GM23338 (cell line): ENCODE measurements around the gene ZNF787. TPM values are rescaled to one million over a fixed set of nuclear protein-coding genes. Genes with fewer than 3 reads are reported as not detected.

Experiments used
- ATAC-seq: fragments of 200-7000 bp; cut with Tn5 transposase; 3 replicates; pipeline ENCODE4 v1.9.1; 2020
- DNase-seq: peaks from one replicate; pipeline ENCODE4 v3.0.0-alpha.2; 2015; ENCODE audit warnings: low spot score
- H2AFZ ChIP-seq: fragments of 200-600 bp; sonication (generic); 2 replicates; pipeline ENCODE4 v1.8.0; 2016; ENCODE audit warnings: antibody characterized with exemption, mild to moderate bottlenecking, moderate library complexity
- H3F3A ChIP-seq: fragments of 200-600 bp; sonication (generic); replicated peaks from 2 replicates; pipeline ENCODE4 v1.8.0; 2017; ENCODE audit warnings: antibody characterized with exemption, mixed run types, low read depth
- H3K27ac ChIP-seq: fragments of 200-600 bp; sonication (generic); 2 replicates; pipeline ENCODE4 v1.6.1; 2016; ENCODE audit warnings: low read depth
- H3K27me3 ChIP-seq: fragments of 200-600 bp; sonication (generic); 2 replicates; pipeline ENCODE4 v1.8.0; 2016; ENCODE audit warnings: mild to moderate bottlenecking, mixed run types, moderate library complexity; ENCODE audit not compliant: insufficient read depth
- H3K36me3 ChIP-seq: fragments of 200-600 bp; sonication (generic); 2 replicates; pipeline ENCODE4 v1.8.0; 2016; ENCODE audit warnings: mild to moderate bottlenecking; ENCODE audit not compliant: insufficient read depth
- H3K4me1 ChIP-seq: fragments of 200-600 bp; sonication (generic); 2 replicates; pipeline ENCODE4 v1.8.0; 2016; ENCODE audit warnings: mild to moderate bottlenecking, moderate library complexity; ENCODE audit not compliant: insufficient read depth
- H3K4me2 ChIP-seq: fragments of 200-600 bp; sonication (generic); 2 replicates; pipeline ENCODE4 v1.7.1; 2017; ENCODE audit warnings: mixed run types
- H3K4me3 ChIP-seq: fragments of 200-600 bp; sonication (generic); 2 replicates; pipeline ENCODE4 v1.6.1; 2016; ENCODE audit warnings: mixed run types
- H3K79me2 ChIP-seq: fragments of 200-600 bp; sonication (generic); replicated peaks from 2 replicates; pipeline ENCODE4 v1.8.0; 2017; ENCODE audit warnings: mild to moderate bottlenecking; ENCODE audit not compliant: insufficient read depth
- H3K9me2 ChIP-seq: fragments of 200-600 bp; sonication (generic); 2 replicates; pipeline ENCODE4 v1.8.0; 2017; ENCODE audit not compliant: insufficient read depth
- H4K20me1 ChIP-seq: fragments of 200-600 bp; sonication (generic); replicated peaks from 2 replicates; pipeline ENCODE4 v1.8.0; 2017; ENCODE audit warnings: mild to moderate bottlenecking; ENCODE audit not compliant: insufficient read depth
- H3K27ac Mint-ChIP-seq: 2 replicates; pipeline ENCODE4 v1.8.0; 2020; ENCODE audit warnings: inconsistent platforms, mild to moderate bottlenecking, moderate library complexity, mixed read lengths
- H3K27me3 Mint-ChIP-seq: 3 replicates; pipeline ENCODE4 v1.8.0; 2022; ENCODE audit warnings: low read depth, mild to moderate bottlenecking, moderate library complexity, mixed read lengths, inconsistent platforms; ENCODE audit not compliant: insufficient read depth, poor library complexity
- H3K36me3 Mint-ChIP-seq: 3 replicates; pipeline ENCODE4 v1.8.0; 2021; ENCODE audit warnings: low read depth, mild to moderate bottlenecking, inconsistent platforms, moderate library complexity, mixed read lengths
- H3K4me1 Mint-ChIP-seq: 3 replicates; pipeline ENCODE4 v1.8.0; 2020; ENCODE audit warnings: mild to moderate bottlenecking, inconsistent platforms, mixed read lengths
- H3K4me3 Mint-ChIP-seq: 3 replicates; pipeline ENCODE4 v1.8.0; 2021; ENCODE audit warnings: moderate library complexity, mild to moderate bottlenecking, inconsistent platforms, mixed read lengths
- H3K9me3 Mint-ChIP-seq: 3 replicates; pipeline ENCODE4 v1.8.0; 2020; ENCODE audit warnings: moderate library complexity, mild to moderate bottlenecking, inconsistent platforms, mixed read lengths
- CREB1 ChIP-seq: fragments of 250-450 bp; sonication (Bioruptor Pico); IDR thresholded peaks from 2 replicates; pipeline ENCODE4 v1.5.0; 2020; ENCODE audit warnings: low read depth, mild to moderate bottlenecking, moderate library complexity
- EZH2 ChIP-seq: fragments of 200-600 bp; sonication (generic); IDR thresholded peaks from one replicate; pipeline ENCODE4 v1.8.0; 2017; ENCODE audit warnings: antibody characterized with exemption, mild to moderate bottlenecking, low read depth; ENCODE audit not compliant: unreplicated experiment
- EZH2phosphoT487 ChIP-seq: fragments of 200-600 bp; sonication (generic); IDR thresholded peaks from one replicate; pipeline ENCODE4 v1.8.1; 2018; ENCODE audit warnings: antibody characterized with exemption; ENCODE audit not compliant: unreplicated experiment
- JUNB ChIP-seq: IDR thresholded peaks from one replicate; pipeline ENCODE4 v1.6.1; 2016; ENCODE audit warnings: antibody characterized with exemption; ENCODE audit not compliant: unreplicated experiment
- NANOG ChIP-seq: IDR thresholded peaks from 2 replicates; pipeline ENCODE4 v1.6.1; 2016; ENCODE audit warnings: antibody characterized with exemption, borderline replicate concordance
- POLR2AphosphoS5 ChIP-seq: IDR thresholded peaks from 2 replicates; pipeline ENCODE4 v1.6.1; 2016; ENCODE audit warnings: antibody characterized with exemption, low read depth
- STAT1 ChIP-seq: IDR thresholded peaks from one replicate; pipeline ENCODE4 v1.6.1; 2016; ENCODE audit warnings: antibody characterized with exemption; ENCODE audit not compliant: unreplicated experiment
- ZNF114 ChIP-seq: fragments of 250-450 bp; sonication (Bioruptor Pico); IDR thresholded peaks from 2 replicates; pipeline ENCODE4 v1.5.0; 2020; ENCODE audit warnings: mild to moderate bottlenecking, moderate library complexity
- ZNF331 ChIP-seq: fragments of 250-450 bp; sonication (Bioruptor Pico); IDR thresholded peaks from 2 replicates; pipeline ENCODE4 v1.5.0; 2020; ENCODE audit warnings: low read depth, mild to moderate bottlenecking, moderate library complexity
- polyA plus RNA-seq: library from polyadenylated mRNA; unstranded; fragments of >200 nt; fragmentation: Nextera tagmentation; extraction: Ambion mirVana; gene quantifications from 2 replicates; pipeline ENCODE4 v1.2.1, GENCODE V29; 2016
- total RNA-seq: library from RNA; depleted of rRNA; stranded (reverse); fragments of >200 nt; shearing (Covaris generic); gene quantifications from 2 replicates; pipeline ENCODE4 v1.2.3, GENCODE V29; 2014
- TF ChIP-seq, protein P1 (sequence below): IDR thresholded peaks from 2 replicates; pipeline ENCODE4 v1.6.1; 2016; ENCODE audit warnings: antibody characterized with exemption
- TF ChIP-seq, protein P2 (sequence below): IDR thresholded peaks from one replicate; pipeline ENCODE4 v1.6.1; 2018; ENCODE audit warnings: antibody characterized with exemption; ENCODE audit not compliant: unreplicated experiment
- TF ChIP-seq, protein P3 (sequence below): fragments of 250-450 bp; sonication (Bioruptor Pico); IDR thresholded peaks from 2 replicates; pipeline ENCODE4 v1.5.0; 2020; ENCODE audit warnings: mild to moderate bottlenecking, moderate library complexity
- TF ChIP-seq, protein P4 (sequence below), 2 experiments: fragments of 200-600 bp in 1 of 2; sonication (generic) in 1 of 2; conservative IDR thresholded peaks; 2 replicates each; pipeline versions ENCODE4 v1.5.1 to v1.6.1; 2016 to 2017; ENCODE audit warnings: antibody characterized with exemption in 2 of 2, low read depth in 2 of 2, mild to moderate bottlenecking in 2 of 2, moderate library complexity in 1 of 2

The ZNF787 gene
- total and polyA plus RNA-seq, 2 experiments from 2014 or later: 12.5 to 44.6 TPM

DNA sequence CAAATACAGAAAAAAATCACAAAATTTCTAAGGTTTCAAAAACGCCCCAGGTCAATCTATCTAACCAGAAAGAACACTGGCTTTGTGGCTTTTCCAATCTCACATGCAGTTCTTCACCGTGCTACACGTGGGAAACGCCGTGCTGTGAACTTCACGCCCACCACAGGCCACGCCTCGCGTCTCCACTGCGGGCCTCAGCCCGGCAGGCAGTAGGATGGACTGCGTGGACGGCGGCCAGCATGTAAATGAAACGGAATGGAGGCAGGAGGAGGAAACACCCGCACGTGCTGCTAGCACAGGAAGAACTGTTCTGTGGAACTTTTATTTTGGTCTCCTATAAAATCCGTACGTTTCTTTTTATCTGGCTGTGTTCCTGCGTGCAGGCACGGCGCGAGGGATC, 23.8 kb downstream of the ZNF787 start:
- Histone ChIP-seq H3K4me3 (no peak overlapping the region), H4K20me1 (peaks cover 10% of the 10 kb centered on the region), H3K79me2 (peaks cover 73% of the 10 kb centered on the region), H3K27me3 (no peaks in the 10 kb centered on the region), H3K36me3 (peaks cover 4% of the 10 kb centered on the region; the same call in 1 of the 2 replicates), H2AFZ (no peak overlapping the region), H3K27ac (no peak overlapping the region), H3F3A (no peaks in the 10 kb centered on the region), H3K9me2 (no peaks in the 10 kb centered on the region), H3K4me1 (peaks cover 3% of the 10 kb centered on the region; the same call in 1 of the 2 replicates), H3K4me2 (no peak overlapping the region)
- Mint-ChIP-seq H3K27me3 (peaks cover 9% of the 10 kb centered on the region), H3K36me3 (peaks cover 55% of the 10 kb centered on the region), H3K27ac (no peak overlapping the region), H3K4me1 (peaks cover 7% of the 10 kb centered on the region), H3K4me3 (no peak overlapping the region), H3K9me3 (peaks cover 6% of the 10 kb centered on the region)
- TF ChIP-seq, protein P1, sequence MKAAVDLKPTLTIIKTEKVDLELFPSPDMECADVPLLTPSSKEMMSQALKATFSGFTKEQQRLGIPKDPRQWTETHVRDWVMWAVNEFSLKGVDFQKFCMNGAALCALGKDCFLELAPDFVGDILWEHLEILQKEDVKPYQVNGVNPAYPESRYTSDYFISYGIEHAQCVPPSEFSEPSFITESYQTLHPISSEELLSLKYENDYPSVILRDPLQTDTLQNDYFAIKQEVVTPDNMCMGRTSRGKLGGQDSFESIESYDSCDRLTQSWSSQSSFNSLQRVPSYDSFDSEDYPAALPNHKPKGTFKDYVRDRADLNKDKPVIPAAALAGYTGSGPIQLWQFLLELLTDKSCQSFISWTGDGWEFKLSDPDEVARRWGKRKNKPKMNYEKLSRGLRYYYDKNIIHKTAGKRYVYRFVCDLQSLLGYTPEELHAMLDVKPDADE: no peak
- TF ChIP-seq, protein P2, sequence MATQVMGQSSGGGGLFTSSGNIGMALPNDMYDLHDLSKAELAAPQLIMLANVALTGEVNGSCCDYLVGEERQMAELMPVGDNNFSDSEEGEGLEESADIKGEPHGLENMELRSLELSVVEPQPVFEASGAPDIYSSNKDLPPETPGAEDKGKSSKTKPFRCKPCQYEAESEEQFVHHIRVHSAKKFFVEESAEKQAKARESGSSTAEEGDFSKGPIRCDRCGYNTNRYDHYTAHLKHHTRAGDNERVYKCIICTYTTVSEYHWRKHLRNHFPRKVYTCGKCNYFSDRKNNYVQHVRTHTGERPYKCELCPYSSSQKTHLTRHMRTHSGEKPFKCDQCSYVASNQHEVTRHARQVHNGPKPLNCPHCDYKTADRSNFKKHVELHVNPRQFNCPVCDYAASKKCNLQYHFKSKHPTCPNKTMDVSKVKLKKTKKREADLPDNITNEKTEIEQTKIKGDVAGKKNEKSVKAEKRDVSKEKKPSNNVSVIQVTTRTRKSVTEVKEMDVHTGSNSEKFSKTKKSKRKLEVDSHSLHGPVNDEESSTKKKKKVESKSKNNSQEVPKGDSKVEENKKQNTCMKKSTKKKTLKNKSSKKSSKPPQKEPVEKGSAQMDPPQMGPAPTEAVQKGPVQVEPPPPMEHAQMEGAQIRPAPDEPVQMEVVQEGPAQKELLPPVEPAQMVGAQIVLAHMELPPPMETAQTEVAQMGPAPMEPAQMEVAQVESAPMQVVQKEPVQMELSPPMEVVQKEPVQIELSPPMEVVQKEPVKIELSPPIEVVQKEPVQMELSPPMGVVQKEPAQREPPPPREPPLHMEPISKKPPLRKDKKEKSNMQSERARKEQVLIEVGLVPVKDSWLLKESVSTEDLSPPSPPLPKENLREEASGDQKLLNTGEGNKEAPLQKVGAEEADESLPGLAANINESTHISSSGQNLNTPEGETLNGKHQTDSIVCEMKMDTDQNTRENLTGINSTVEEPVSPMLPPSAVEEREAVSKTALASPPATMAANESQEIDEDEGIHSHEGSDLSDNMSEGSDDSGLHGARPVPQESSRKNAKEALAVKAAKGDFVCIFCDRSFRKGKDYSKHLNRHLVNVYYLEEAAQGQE: no peak
- TF ChIP-seq, protein P3, sequence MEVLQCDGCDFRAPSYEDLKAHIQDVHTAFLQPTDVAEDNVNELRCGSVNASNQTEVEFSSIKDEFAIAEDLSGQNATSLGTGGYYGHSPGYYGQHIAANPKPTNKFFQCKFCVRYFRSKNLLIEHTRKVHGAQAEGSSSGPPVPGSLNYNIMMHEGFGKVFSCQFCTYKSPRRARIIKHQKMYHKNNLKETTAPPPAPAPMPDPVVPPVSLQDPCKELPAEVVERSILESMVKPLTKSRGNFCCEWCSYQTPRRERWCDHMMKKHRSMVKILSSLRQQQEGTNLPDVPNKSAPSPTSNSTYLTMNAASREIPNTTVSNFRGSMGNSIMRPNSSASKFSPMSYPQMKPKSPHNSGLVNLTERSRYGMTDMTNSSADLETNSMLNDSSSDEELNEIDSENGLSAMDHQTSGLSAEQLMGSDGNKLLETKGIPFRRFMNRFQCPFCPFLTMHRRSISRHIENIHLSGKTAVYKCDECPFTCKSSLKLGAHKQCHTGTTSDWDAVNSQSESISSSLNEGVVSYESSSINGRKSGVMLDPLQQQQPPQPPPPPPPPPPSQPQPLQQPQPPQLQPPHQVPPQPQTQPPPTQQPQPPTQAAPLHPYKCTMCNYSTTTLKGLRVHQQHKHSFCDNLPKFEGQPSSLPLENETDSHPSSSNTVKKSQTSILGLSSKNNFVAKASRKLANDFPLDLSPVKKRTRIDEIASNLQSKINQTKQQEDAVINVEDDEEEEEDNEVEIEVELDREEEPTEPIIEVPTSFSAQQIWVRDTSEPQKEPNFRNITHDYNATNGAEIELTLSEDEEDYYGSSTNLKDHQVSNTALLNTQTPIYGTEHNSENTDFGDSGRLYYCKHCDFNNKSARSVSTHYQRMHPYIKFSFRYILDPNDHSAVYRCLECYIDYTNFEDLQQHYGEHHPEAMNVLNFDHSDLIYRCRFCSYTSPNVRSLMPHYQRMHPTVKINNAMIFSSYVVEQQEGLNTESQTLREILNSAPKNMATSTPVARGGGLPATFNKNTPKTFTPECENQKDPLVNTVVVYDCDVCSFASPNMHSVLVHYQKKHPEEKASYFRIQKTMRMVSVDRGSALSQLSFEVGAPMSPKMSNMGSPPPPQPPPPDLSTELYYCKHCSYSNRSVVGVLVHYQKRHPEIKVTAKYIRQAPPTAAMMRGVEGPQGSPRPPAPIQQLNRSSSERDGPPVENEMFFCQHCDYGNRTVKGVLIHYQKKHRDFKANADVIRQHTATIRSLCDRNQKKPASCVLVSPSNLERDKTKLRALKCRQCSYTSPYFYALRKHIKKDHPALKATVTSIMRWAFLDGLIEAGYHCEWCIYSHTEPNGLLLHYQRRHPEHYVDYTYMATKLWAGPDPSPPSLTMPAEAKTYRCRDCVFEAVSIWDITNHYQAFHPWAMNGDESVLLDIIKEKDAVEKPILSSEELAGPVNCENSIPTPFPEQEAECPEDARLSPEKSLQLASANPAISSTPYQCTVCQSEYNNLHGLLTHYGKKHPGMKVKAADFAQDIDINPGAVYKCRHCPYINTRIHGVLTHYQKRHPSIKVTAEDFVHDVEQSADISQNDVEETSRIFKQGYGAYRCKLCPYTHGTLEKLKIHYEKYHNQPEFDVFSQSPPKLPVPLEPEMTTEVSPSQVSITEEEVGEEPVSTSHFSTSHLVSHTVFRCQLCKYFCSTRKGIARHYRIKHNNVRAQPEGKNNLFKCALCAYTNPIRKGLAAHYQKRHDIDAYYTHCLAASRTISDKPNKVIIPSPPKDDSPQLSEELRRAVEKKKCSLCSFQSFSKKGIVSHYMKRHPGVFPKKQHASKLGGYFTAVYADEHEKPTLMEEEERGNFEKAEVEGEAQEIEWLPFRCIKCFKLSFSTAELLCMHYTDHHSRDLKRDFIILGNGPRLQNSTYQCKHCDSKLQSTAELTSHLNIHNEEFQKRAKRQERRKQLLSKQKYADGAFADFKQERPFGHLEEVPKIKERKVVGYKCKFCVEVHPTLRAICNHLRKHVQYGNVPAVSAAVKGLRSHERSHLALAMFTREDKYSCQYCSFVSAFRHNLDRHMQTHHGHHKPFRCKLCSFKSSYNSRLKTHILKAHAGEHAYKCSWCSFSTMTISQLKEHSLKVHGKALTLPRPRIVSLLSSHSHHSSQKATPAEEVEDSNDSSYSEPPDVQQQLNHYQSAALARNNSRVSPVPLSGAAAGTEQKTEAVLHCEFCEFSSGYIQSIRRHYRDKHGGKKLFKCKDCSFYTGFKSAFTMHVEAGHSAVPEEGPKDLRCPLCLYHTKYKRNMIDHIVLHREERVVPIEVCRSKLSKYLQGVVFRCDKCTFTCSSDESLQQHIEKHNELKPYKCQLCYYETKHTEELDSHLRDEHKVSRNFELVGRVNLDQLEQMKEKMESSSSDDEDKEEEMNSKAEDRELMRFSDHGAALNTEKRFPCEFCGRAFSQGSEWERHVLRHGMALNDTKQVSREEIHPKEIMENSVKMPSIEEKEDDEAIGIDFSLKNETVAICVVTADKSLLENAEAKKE (CRISPR knock-in tag): no peak
- TF ChIP-seq ZNF114 (no peak), NANOG (no peak), JUNB (no peak), EZH2phosphoT487 (no peak), POLR2AphosphoS5 (no peak), STAT1 (no peak), ZNF331 (CRISPR knock-in tag) (no peak), EZH2 (no peak), CREB1 (no peak)
- TF ChIP-seq, protein P4, sequence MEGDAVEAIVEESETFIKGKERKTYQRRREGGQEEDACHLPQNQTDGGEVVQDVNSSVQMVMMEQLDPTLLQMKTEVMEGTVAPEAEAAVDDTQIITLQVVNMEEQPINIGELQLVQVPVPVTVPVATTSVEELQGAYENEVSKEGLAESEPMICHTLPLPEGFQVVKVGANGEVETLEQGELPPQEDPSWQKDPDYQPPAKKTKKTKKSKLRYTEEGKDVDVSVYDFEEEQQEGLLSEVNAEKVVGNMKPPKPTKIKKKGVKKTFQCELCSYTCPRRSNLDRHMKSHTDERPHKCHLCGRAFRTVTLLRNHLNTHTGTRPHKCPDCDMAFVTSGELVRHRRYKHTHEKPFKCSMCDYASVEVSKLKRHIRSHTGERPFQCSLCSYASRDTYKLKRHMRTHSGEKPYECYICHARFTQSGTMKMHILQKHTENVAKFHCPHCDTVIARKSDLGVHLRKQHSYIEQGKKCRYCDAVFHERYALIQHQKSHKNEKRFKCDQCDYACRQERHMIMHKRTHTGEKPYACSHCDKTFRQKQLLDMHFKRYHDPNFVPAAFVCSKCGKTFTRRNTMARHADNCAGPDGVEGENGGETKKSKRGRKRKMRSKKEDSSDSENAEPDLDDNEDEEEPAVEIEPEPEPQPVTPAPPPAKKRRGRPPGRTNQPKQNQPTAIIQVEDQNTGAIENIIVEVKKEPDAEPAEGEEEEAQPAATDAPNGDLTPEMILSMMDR (conservative IDR thresholded peaks at IDR 0.05; ENCODE audit: low read depth in 2 of 2): no peak
- no peak for DNase-seq
- no peak for ATAC-seq
